PC-3 (cell line): Measurements from ENCODE around the gene CALM1.

Experiments
- EZH2 ChIP-seq: fragments of 300-600 bp; sonication (generic); IDR thresholded peaks from one replicate; pipeline ENCODE4 v1.6.1; 2017; ENCODE audit warnings: antibody characterized with exemption, mild to moderate bottlenecking, low read length; ENCODE audit not compliant: unreplicated experiment
- TF ChIP-seq, protein P1 (sequence below): fragments of 300-600 bp; sonication (generic); conservative IDR thresholded peaks from 2 replicates; pipeline ENCODE4 v1.5.1; 2017; ENCODE audit warnings: antibody characterized with exemption, low read depth, mild to moderate bottlenecking, low read length

DNA sequence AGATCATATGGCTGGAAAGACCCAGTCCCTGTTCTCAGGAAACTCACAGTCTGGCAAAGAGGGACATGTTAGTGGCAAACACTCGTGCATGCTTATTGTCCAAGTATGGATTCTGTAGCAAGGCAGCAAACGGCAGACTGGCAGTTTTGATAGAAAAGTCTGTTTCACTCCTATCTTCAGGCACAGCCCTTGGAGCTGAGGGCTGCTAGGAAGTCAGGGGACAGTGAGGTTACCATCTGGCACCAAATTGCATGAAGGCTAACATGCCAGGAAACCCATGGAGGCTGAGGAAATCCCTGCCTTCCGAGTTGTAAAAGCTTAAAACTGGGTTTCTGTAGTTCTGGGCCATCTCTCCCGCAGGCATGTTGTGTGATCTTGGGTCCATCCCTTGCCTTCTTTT, 32.9 kb downstream of the CALM1 start:
- no peak for TF ChIP-seq EZH2
- TF ChIP-seq, protein P1, sequence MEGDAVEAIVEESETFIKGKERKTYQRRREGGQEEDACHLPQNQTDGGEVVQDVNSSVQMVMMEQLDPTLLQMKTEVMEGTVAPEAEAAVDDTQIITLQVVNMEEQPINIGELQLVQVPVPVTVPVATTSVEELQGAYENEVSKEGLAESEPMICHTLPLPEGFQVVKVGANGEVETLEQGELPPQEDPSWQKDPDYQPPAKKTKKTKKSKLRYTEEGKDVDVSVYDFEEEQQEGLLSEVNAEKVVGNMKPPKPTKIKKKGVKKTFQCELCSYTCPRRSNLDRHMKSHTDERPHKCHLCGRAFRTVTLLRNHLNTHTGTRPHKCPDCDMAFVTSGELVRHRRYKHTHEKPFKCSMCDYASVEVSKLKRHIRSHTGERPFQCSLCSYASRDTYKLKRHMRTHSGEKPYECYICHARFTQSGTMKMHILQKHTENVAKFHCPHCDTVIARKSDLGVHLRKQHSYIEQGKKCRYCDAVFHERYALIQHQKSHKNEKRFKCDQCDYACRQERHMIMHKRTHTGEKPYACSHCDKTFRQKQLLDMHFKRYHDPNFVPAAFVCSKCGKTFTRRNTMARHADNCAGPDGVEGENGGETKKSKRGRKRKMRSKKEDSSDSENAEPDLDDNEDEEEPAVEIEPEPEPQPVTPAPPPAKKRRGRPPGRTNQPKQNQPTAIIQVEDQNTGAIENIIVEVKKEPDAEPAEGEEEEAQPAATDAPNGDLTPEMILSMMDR, result no peak
